Gastrocnemius medialis (tissue), 4 donors: ENCODE results near the gene RSKR. TPM values are rescaled to one million over a fixed set of nuclear protein-coding genes. Genes with fewer than 3 reads are reported as not detected.
"Not testable (repeated sequence)": the region's sequence is repeated elsewhere in the genome, so short reads cannot be mapped to it uniquely, and the experiment has no call there.

Experiments used
- ATAC-seq, 2 donors: fragments of 150-250 bp; one replicate each; pipeline ENCODE4 v1.9.1; 2016
- DNase-seq, 2 donors: peaks; one replicate each; pipeline ENCODE4 v3.0.0-alpha.2; 2019
- H3K27ac ChIP-seq, 4 donors: fragments of 200-600 bp; sonication (generic); 1 replicate in 1 of 4; 2 replicates in 3 of 4; pipeline ENCODE4 v1.5.1; 2016 to 2018; ENCODE audit warnings: mild to moderate bottlenecking in 2 of 4, moderate library complexity in 1 of 4
- H3K27me3 ChIP-seq, 3 donors: fragments of 200-600 bp; sonication (generic) in 2 of 3; 1 replicate in 1 of 3; 2 replicates in 2 of 3; pipeline versions ENCODE4 v1.5.1 to v1.6.0; 2016 to 2019; ENCODE audit warnings: mild to moderate bottlenecking in 1 of 3, moderate library complexity in 1 of 3
- H3K36me3 ChIP-seq, 2 donors: fragments of 200-600 bp; sonication (generic) in 1 of 2; one replicate each; pipeline ENCODE4 v1.5.1; 2017 to 2018
- H3K4me1 ChIP-seq, 2 donors: fragments of 200-600 bp; sonication (generic) in 1 of 2; one replicate each; pipeline ENCODE4 v1.5.1; 2016 to 2017; ENCODE audit warnings: mild to moderate bottlenecking in 2 of 2
- H3K4me3 ChIP-seq, 4 donors: fragments of 200-600 bp; sonication (generic) in 3 of 4; 1 replicate in 1 of 4; 2 replicates in 3 of 4; pipeline ENCODE4 v1.5.1; 2016 to 2019; ENCODE audit warnings: mild to moderate bottlenecking in 2 of 4
- H3K9me3 ChIP-seq, 3 donors: fragments of 200-600 bp; sonication (generic) in 2 of 3; 1 replicate in 1 of 3; 2 replicates in 2 of 3; pipeline ENCODE4 v1.5.1; 2016 to 2019
- CTCF ChIP-seq, 5 experiments: fragments of 450-650 bp in 3 of 5; fragments of 200-600 bp in 2 of 5; sonication (generic) in 2 of 5; IDR thresholded peaks in 4 of 5; conservative IDR thresholded peaks in 1 of 5; 1 replicate in 4 of 5; 2 replicates in 1 of 5; pipeline ENCODE4 v1.5.1; 2016 to 2019; ENCODE audit warnings: antibody characterized with exemption in 5 of 5, mild to moderate bottlenecking in 3 of 5, moderate library complexity in 3 of 5
- POLR2A ChIP-seq, 2 donors: fragments of 450-650 bp; IDR thresholded peaks; one replicate each; pipeline ENCODE4 v1.6.1; 2017; ENCODE audit warnings: antibody characterized with exemption in 2 of 2, mild to moderate bottlenecking in 2 of 2, moderate library complexity in 2 of 2
- in situ Hi-C, 4 donors: fragments of 200-750 bp; cut with MboI; loops; one replicate each; pipeline versions ENCODE4 v1.15.0 to v1.8.0; 2017; ENCODE audit warnings: low sequenced_read_pairs in 4 of 4
- intact Hi-C: fragments of 100-400 bp; cut with DNase I; formaldehyde crosslinking; loops from one replicate; pipeline ENCODE4 v1.15.1; 2023; ENCODE audit warnings: low total_unique reads
- total RNA-seq, 4 donors: library from RNA; depleted of rRNA; stranded (reverse); fragments of >200 nt; gene quantifications; one replicate each; pipeline versions ENCODE4 v1.1.0 to v1.2.3, GENCODE V29; 2016

The RSKR gene
- total RNA-seq, 4 donors from 2014 or later, result 1.8 to 10.1 (median 2.8) TPM

GRCh38 chr17:28610376-28610775 is 3.6 kb downstream of the RSKR start:
- H3K9me3 ChIP-seq, result no peaks in the 10 kb centered on the region
- peaks cover 0 to 39% of the 10 kb centered on the region in 2 donors for H3K36me3 ChIP-seq
- TF ChIP-seq POLR2A (IDR thresholded peaks at IDR 0.05), result no peak
- TF ChIP-seq CTCF (IDR thresholded peaks at IDR 0.05 in 4 of 5, conservative IDR thresholded peaks at IDR 0.05 in 1 of 5), result no peak
- no peak overlapping the region for H3K27ac ChIP-seq
- no peaks in the 10 kb centered on the region for H3K27me3 ChIP-seq
- ATAC-seq, result no peak
- intact Hi-C loops, result loop anchor here (10.0 kb wide), 1 partner anchor 376 kb away; no protein-coding TSS in a partner anchor
- no peaks in the 10 kb centered on the region for H3K4me1 ChIP-seq
- H3K4me3 ChIP-seq, result no peak overlapping the region
- in situ Hi-C loops, result loop anchor here in 1 of 4 donors (10.0 kb wide), 1 partner anchor 116 kb away; no protein-coding TSS in a partner anchor
- DNase-seq, result no peak

GRCh38 chr17:28604031-28604430 is 10.0 kb downstream of the RSKR start:
- H3K27ac ChIP-seq, H3K4me3 ChIP-seq, H3K36me3 ChIP-seq, DNase-seq, intact Hi-C loops, H3K27me3 ChIP-seq, ATAC-seq, H3K9me3 ChIP-seq, H3K4me1 ChIP-seq, in situ Hi-C loops: not testable (repeated sequence)

GRCh38 chr17:28599311-28600184 is 14.4 kb downstream of the RSKR start:
- Histone ChIP-seq H3K27me3 (no peaks in the 10 kb centered on the region), H3K4me3 (peak overlapping the region; percentile 51 to 69 (median 66)), H3K36me3 (no peaks in the 10 kb centered on the region), H3K9me3 (no peaks in the 10 kb centered on the region), H3K4me1 (peaks cover 5% of the 10 kb centered on the region in 2 donors), H3K27ac (peak overlapping the region; percentile 81 to 86 (median 85))
- peak in 1 of 2 donors; percentile 43 for DNase-seq
- peak; percentile 73 to 74 for ATAC-seq
- in situ Hi-C loops, result no loop called here
- TF ChIP-seq CTCF (IDR thresholded peaks at IDR 0.05 in 4 of 5, conservative IDR thresholded peaks at IDR 0.05 in 1 of 5), result no peak
- TF ChIP-seq POLR2A (IDR thresholded peaks at IDR 0.05), result no peak
- intact Hi-C loops, result loop anchor here (2.0 kb wide), 1 partner anchor 47 kb away; the partner anchor contains the start of gene UNC119

GRCh38 chr17:28598799-28599310 is 15.1 kb downstream of the RSKR start, which contains the start of gene SPAG5:
Gene SPAG5 (minus strand): TSS chr17:28599025. CDS start chr17:28598946, 79 bp downstream.
- Histone ChIP-seq H3K9me3 (no peaks in the 10 kb centered on the region), H3K4me3 (peak within 1 kb of the TSS; percentile 51 to 69 (median 66)), H3K36me3 (no peaks in the 10 kb centered on the region), H3K27me3 (no peaks in the 10 kb centered on the region), H3K4me1 (peaks cover 5% of the 10 kb centered on the region in 2 donors), H3K27ac (peak within 1 kb of the TSS; percentile 81 to 86 (median 85))
- in situ Hi-C loops, result no loop called here
- peak; percentile 84 to 88 for DNase-seq
- no peak for TF ChIP-seq CTCF (IDR thresholded peaks at IDR 0.05 in 4 of 5, conservative IDR thresholded peaks at IDR 0.05 in 1 of 5)
- TF ChIP-seq POLR2A (IDR thresholded peaks at IDR 0.05), result peak; percentile 77 to 85
- intact Hi-C loops, result loop anchor here (2.0 kb wide), 1 partner anchor 46 kb away; the partner anchor contains the start of gene UNC119
- peak; percentile 94 for ATAC-seq

- no peak for ATAC-seq
- H3K4me1 ChIP-seq, result peaks cover 5% of the 10 kb centered on the region in 2 donors
- peak overlapping the region in 1 of 4 donors; percentile 84 for H3K27ac ChIP-seq
- intact Hi-C loops (loop anchor here (2.0 kb wide), 1 partner anchor 46 kb away; the partner anchor contains the start of gene UNC119), in situ Hi-C loops (no loop called here)
- H3K36me3 ChIP-seq, result no peaks in the 10 kb centered on the region
- DNase-seq, result no peak
- peak overlapping the region; percentile 51 to 69 (median 66) for H3K4me3 ChIP-seq
- TF ChIP-seq CTCF (IDR thresholded peaks at IDR 0.05 in 4 of 5, conservative IDR thresholded peaks at IDR 0.05 in 1 of 5) (no peak), POLR2A (IDR thresholded peaks at IDR 0.05) (no peak)
- H3K9me3 ChIP-seq, result no peaks in the 10 kb centered on the region
- H3K27me3 ChIP-seq, result no peaks in the 10 kb centered on the region
These were observed 15.6 kb downstream of the RSKR start for GRCh38 chr17:28598389-28598788.
